ENCODE measurements around the gene SERTM1. TPM values are rescaled to one million over a fixed set of nuclear protein-coding genes. Genes with fewer than 3 reads are reported as not detected.

The SERTM1 gene
- 7.9 TPM for total RNA-seq

DNA sequence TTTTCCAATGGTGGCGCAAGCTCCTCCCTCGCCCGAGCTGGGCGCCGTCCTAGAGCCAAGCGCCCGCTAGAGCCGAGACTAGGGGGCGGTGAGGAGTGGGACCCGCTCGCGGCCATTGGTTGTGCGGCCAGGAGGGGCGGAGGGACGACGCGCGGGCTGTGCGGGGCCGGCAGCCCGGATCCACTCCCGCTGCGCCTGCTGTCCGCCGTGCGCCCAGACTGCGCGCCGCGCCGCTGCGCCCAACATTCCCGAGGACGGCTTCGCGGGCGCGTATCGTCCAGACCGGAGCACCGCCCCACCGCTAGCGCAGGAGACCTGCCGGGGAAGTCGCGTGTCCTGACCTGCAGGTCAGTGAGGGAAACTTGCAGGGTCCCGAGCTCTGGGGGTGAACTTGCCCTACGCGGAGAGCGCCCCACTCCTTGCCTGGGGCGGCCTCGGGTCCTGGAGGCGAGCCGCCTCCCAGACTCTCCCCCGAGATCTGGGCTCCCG lies at the start of gene SERTM1:
TSS of gene SERTM1 (plus strand) at position 183 of the 489 bp plus-strand sequence. CDS start 21,059 bp downstream, outside the sequence.

Other genes with a start within 250 kb of the SERTM1 start
- gene CCNA1, start 241.5 kb upstream of the SERTM1 start, total RNA-seq: 3.7 TPM
- 13.7 TPM for gene RFXAP, start 145.2 kb downstream of the SERTM1 start, total RNA-seq
- 43.2 TPM for gene SMAD9, start 246.2 kb downstream of the SERTM1 start, total RNA-seq